Lower lobe of right lung (tissue), 2 donors: Measurements from ENCODE around the gene NGF. TPM values are rescaled to one million over a fixed set of nuclear protein-coding genes. Genes with fewer than 3 reads are reported as not detected.

Experiments used
- ATAC-seq, 2 donors: fragments of 200-7000 bp; cut with Tn5 transposase; one replicate each; pipeline ENCODE4 v1.9.1; 2020 to 2022; ENCODE audit warnings: mild to moderate bottlenecking in 2 of 2, moderate library complexity in 2 of 2
- DNase-seq: peaks from one replicate; pipeline ENCODE4 v3.0.0-alpha.2; 2020
- H3K27ac ChIP-seq: fragments of 200-600 bp; one replicate; pipeline ENCODE4 v1.8.0; 2022
- H3K27me3 ChIP-seq: fragments of 200-600 bp; one replicate; pipeline ENCODE4 v1.8.0; 2022; ENCODE audit warnings: low read depth
- H3K36me3 ChIP-seq: fragments of 200-600 bp; one replicate; pipeline ENCODE4 v1.8.0; 2022; ENCODE audit warnings: mild to moderate bottlenecking
- H3K4me1 ChIP-seq: fragments of 200-600 bp; one replicate; pipeline ENCODE4 v1.8.0; 2022
- H3K4me3 ChIP-seq: fragments of 200-600 bp; one replicate; pipeline ENCODE4 v1.8.0; 2022; ENCODE audit warnings: mild to moderate bottlenecking
- H3K9me3 ChIP-seq: fragments of 200-600 bp; one replicate; pipeline ENCODE4 v1.8.0; 2022
- CTCF ChIP-seq: fragments of 200-600 bp; IDR thresholded peaks from one replicate; pipeline ENCODE4 v1.8.0; 2022; ENCODE audit warnings: antibody characterized with exemption, mild to moderate bottlenecking
- intact Hi-C: fragments of 100-400 bp; cut with DNase I; formaldehyde crosslinking; loops from one replicate; pipeline ENCODE4 v1.11.0; 2022
- total RNA-seq: library from RNA; stranded (reverse); fragmentation: NEBNext Ultra II Directional; extraction: Animal tissue kit (Norgen Biotek cat#: 25700); gene quantifications from one replicate; pipeline ENCODE4 v1.2.1, GENCODE V29; 2021
- donor health status: DM: no; HTN: yes; CAD: no; lungs with severe emphysema.

NGF gene
- total RNA-seq, 1 donor from 2014 or later = 0.97 TPM

- H3K36me3 ChIP-seq = no peaks in the 10 kb centered on the region
- H3K4me1 ChIP-seq = no peaks in the 10 kb centered on the region
- intact Hi-C loops = no loop called here
- H3K9me3 ChIP-seq = no peaks in the 10 kb centered on the region
- TF ChIP-seq CTCF = no peak
- no peak overlapping the region for H3K4me3 ChIP-seq
- no peaks in the 10 kb centered on the region for H3K27me3 ChIP-seq
- ATAC-seq (no peak), DNase-seq (no peak)
- no peak overlapping the region for H3K27ac ChIP-seq
Measured at GRCh38 chr1:115307661-115308060, 30.4 kb downstream of the NGF start.

- no peak overlapping the region for H3K27ac ChIP-seq
- no peak for DNase-seq
- no peaks in the 10 kb centered on the region for H3K27me3 ChIP-seq
- no peak for ATAC-seq
- no peaks in the 10 kb centered on the region for H3K36me3 ChIP-seq
- H3K9me3 ChIP-seq = no peaks in the 10 kb centered on the region
- H3K4me3 ChIP-seq = no peak overlapping the region
- no peaks in the 10 kb centered on the region for H3K4me1 ChIP-seq
- TF ChIP-seq CTCF = no peak
- intact Hi-C loops = no loop called here
Measured at GRCh38 chr1:115306146-115306545, 31.9 kb downstream of the NGF start.

DNA sequence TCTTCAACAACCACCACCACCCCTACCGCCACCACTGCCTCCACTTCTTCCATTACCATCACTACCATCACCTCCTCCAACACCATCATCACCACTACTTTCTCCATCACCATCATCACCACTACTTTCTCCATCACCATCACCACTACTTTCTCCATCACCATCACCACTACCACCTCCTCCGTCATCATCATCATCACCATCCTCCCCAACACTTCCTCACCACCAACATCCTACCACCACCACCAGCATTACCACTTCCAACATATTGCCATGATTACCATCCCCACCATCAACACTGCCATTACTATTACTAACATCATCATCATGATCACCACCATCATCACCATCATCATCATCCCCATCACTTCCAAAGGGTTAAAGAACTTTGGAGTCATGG, 34.7 kb downstream of the NGF start:
- Histone ChIP-seq H3K4me1 (no peaks in the 10 kb centered on the region), H3K27me3 (no peaks in the 10 kb centered on the region), H3K27ac (no peak overlapping the region), H3K36me3 (no peaks in the 10 kb centered on the region), H3K9me3 (no peaks in the 10 kb centered on the region), H3K4me3 (no peak overlapping the region)
- ATAC-seq (no peak), DNase-seq (no peak)
- TF ChIP-seq CTCF = no peak
- intact Hi-C loops = no loop called here

DNA sequence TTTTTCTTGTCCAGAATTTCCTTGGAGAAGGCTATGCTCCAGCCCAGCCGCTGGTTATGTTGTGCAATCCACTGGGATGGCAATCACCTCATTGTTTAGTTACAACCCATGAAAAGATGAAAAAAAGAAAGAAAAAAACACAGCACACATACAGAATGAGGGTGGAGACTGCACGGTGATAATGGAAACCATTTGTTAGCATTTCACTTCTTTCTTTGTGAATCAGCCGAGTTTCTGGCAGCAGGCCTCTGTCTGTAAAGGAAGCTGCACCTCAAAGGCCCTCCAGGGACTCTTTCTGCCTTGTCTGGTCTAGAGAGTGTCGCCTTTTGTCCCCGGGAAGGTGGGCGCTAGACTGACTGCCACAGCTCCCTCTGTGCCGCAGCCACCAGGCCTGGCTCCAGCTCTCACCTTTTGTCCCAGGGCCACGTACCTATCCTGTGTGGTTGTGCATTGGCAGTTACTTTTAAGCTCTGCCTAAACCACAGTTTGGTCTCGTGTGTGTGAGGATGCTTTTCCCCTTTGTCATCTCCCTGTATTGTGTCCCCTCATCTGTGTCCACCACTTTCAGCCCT, 35.6 kb downstream of the NGF start:
- ATAC-seq = no peak
- intact Hi-C loops = no loop called here
- H3K4me1 ChIP-seq = no peaks in the 10 kb centered on the region
- H3K27ac ChIP-seq = no peak overlapping the region
- H3K9me3 ChIP-seq = no peaks in the 10 kb centered on the region
- no peak for TF ChIP-seq CTCF
- no peaks in the 10 kb centered on the region for H3K36me3 ChIP-seq
- DNase-seq = no peak
- H3K27me3 ChIP-seq = no peaks in the 10 kb centered on the region
- H3K4me3 ChIP-seq = no peak overlapping the region

DNA sequence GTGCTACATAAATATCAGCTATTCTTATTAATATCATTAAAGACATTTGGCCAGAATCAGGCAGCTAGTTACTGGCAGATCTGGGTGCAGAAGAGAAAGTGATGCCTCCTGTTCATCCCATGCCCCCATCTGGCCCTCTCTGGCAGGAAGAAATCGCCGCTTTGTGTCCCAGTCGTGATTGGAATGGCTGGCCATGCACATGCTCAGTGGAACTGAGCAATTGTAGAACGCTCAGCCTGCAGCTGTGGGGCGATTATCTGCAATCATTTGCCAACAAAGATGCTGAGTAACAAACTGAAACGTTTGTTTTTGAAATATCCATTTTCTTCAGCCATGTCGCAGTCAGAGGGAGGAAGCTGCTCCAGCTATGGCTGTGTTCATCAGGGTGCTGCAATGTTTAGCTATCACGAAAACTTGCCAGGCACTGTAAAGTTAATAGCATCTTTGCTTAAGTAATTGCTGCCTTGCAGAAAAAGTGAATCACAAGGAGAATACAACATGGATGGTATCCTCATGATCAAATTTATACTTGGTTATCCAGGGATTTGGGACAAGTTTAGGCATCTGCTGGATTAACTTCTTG, 36.5 kb downstream of the NGF start:
- no peaks in the 10 kb centered on the region for H3K9me3 ChIP-seq
- no peak for TF ChIP-seq CTCF
- DNase-seq (no peak), ATAC-seq (no peak)
- intact Hi-C loops = no loop called here
- no peak overlapping the region for H3K27ac ChIP-seq
- no peak overlapping the region for H3K4me3 ChIP-seq
- H3K4me1 ChIP-seq = no peaks in the 10 kb centered on the region
- no peaks in the 10 kb centered on the region for H3K36me3 ChIP-seq
- no peaks in the 10 kb centered on the region for H3K27me3 ChIP-seq
